ENCODE data around the gene KLHL8.

Gene KLHL8

DNA sequence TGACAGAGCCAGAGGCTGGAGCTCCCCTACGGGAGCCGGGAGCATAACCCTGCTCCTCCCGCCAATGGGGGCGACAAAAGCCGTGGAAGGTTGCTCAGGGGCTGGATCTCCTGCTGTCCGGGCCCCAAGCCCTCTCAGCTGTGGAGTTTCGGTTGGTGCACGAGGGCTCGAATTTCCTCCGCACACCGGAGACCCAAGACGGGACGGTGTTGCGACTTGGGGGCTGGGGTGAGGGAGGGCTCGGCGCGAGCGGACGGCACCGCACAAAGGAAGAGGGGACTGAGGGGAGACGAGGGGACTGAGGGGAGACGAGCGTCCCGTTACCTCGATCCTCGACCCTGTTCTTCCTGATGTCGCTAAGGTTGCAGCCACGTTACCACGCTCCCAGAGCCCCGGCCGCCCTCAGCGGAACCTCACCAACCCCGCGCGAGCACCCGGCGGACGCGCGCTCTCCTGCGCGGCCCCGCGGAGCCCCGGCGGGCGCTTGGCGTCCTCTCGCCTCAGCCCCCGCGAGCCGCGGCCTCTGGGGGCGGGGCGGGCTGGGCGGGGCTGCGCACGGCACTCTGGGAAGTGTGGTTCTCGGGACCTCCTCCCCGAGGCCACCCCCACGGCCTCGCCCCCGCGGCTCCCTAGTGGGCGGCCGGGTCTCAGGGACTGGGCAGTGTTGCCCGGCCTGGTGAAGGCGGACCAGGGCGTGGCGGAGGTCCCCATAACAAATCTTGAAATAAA, at the start of gene KLHL8:
Gene KLHL8, minus strand, starts transcription at position 525 of the 729 bp plus-strand sequence. CDS start 25,079 bp downstream, outside the sequence.
- DNase-seq (ENCODE audit: low read depth) = peak; percentile 77

DNA sequence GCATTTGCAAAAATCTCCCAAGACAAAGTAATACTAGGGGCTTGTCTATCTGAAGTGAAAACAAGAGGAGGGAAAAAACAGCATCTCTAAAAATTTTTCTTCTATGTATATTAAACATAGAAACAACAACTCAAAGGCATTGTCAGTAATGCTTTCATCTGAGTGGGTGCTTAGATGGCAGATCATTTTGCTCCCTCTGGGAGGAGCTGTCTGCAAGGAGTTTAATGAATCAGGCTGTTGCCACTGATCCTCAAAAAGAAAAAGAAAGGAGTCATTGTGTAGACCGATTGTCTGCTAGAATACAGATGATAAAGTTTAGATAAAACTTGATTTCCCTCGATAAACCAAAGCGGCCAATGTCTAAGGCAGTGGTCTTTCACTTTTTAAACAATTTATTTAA, 49.7 kb upstream of the KLHL8 start:
- no peak for DNase-seq (ENCODE audit: low read depth)

DNA sequence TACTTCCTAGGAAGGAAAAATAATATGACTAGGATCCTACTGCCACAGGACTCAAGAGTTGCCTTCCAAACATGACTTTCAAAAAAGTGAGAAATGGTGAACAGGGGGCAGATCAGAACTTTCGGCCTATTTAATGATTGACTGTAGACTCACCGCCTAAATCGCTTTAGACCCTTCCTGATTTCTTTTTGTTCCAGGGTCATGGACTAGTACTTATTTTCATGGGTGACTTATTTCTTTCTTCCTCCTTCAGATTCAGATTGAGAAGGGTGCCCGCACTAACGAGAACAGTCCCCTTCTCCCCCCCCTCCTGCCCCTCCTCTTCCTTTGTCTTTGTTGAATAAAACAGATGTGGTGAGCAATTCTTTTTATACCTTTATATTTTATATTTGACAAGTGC, 48.0 kb upstream of the KLHL8 start:
- no peak for DNase-seq (ENCODE audit: low read depth)

DNA sequence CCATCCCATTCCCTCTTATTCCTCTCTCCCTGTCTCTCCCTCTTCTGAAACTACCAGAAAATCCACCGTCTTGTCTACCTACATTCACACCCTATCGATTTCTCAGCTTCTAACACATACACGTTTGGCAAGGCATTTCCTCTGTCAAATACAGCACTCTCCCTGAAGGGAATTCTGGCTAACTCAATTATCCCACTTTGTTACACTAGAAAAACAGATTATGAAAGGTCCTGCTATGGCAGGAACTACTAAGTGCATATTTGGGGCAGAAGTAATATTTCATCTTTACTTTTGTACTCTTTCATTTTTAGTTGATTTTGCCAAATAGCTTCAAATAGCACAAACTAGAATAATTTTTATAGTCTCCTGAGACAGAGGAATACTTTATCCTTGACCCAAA, 46.6 kb upstream of the KLHL8 start:
- no peak for DNase-seq (ENCODE audit: low read depth)

- no peak for DNase-seq (ENCODE audit: low read depth)
Observed at GRCh38 chr4:87262886-87263285, 42.5 kb upstream of the KLHL8 start.

GRCh38 chr4:87260477-87260876, 40.1 kb upstream of the KLHL8 start:
- no peak for DNase-seq (ENCODE audit: low read depth)

DNA sequence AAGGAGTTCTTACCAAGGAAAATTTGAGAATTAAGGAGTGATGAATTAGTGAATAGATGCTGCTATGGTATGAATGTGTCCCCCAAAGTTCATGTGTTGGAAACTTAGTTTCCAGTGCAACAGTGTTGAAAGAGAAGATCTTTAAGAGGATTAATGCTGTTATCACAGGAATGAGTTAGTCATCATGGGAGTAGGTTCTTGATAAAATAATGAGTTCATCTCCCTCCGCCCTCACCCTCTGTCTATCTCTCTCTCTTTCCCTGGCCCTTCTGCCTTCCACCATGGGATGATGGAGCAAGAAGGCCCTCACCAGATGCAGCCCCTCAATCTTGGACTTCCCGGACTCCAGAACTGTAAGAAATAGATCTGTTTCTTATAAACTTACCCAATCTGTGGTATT, 38.3 kb upstream of the KLHL8 start:
- no peak for DNase-seq (ENCODE audit: low read depth)

DNA sequence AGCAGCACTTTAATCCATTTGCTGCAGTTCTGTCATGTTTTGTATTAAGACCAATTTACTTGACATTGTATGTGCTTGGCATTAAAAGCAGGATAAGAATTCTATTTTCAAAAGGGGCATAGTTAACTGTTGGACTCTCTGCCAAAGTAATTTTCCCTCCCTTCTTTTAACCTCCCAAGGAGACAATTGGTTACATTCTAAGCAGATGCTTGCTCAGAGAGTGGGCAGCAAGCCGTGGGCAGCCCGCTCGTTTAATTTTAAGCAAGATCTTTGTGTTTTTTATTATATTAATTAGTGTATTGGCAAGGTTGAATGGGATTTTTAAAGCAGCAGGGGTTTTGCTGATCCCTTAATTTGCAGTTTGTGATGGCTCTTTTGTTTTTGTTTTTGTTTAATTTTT, 37.1 kb upstream of the KLHL8 start:
- DNase-seq (ENCODE audit: low read depth) = no peak

GRCh38 chr4:87255755-87256154, 35.3 kb upstream of the KLHL8 start:
- no peak for DNase-seq (ENCODE audit: low read depth)

DNA sequence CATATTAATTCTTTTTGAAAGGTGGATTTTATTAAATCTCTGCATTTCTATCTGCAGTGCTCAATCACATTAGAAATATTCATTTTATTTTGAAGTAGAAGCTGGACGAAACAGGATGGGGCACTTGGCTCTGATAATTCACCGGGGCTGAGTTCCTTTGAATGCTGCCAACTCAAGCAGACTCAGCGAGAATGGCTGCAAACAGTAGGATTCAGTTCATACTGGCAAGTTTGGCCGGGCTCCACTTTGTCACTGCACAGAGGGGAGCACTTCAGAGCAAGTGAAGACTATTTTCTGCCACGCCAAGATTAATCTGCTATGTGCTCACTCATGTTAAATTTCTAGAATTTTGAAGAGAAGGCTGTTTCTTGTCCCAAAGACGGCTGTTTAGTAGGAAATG, 30.7 kb upstream of the KLHL8 start:
- DNase-seq (ENCODE audit: low read depth) = no peak

DNA sequence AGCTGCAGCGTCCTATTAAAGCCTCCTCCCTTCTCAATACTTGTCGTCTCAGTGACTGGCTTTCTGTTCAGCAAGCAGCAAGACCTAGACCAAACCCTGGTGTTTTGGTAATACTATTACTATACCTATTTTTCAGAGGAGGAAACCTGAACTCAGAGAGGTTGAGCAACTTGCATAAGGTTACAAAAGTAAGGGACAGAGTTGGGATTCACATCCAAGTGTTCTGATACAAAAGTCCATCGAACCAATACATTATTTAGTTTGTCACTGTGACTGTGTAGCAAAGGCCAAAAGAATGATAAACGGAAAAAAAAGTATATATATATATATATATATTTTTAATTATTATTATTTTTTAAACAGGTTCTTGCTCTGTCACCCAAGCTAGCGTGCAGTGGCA, 29.9 kb upstream of the KLHL8 start:
- DNase-seq (ENCODE audit: low read depth) = no peak

DNA sequence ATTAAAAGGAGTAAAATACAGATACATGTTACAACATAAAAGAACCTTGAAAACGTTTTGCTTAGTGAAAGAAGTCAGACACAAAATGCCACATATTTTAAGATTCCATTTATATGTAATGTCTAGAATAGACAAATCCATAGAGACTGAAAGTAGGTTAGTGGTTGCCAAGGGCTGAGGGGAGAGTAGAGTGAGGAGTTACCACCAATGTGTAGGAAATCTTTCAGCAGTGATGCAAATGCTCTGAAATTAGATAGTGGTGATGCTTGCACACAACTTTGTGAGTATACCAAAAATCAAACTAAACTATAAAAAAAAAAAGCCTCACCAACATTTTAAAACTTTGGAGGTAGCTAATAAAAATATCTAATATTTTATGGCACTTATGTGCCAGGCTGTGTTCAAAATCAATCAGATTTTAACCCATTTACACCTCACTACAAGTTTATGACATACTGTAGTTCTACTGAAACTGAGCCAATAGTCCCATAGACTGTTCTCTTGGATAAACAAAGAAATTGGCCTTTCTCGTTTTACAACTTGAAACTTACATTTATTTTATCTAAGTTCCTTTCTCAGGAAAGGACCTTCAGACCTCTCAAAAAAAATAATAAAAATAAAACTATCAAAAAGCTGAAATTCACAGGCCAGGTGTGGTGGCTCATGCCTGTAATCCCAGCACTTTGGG, 29.1 kb upstream of the KLHL8 start:
- no peak for DNase-seq (ENCODE audit: low read depth)

DNA sequence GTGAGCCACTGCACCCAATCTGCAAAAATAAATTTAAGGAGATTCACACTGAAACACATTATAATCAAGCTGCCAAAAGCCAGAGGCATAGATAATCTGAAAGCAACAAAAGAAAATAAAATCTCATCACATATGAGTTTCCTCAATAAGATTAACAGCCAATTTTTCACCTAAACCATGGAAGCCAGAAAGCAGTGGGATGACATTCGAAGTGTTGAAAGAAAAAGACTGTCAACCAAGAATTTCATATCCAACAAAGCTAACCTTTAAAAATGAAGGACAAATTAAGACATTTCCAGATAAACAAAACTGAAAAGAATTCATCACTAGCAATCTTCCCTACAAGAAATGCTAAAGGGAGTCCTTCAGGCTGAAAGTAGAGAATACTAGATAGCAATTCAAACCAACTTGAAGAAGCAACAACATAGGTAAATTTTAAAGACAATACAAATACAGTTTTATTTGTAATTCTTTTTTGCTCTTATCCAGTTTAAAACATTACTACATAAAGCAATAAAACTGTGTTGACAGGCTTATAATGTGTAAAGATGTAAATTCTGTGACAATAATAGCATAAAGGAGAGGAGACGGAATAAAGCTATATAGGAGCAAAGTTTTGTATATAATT, 23.1 kb upstream of the KLHL8 start:
- no peak for DNase-seq (ENCODE audit: low read depth)

GRCh38 chr4:87241336-87241735, 20.9 kb upstream of the KLHL8 start:
- DNase-seq (ENCODE audit: low read depth) = no peak

DNA sequence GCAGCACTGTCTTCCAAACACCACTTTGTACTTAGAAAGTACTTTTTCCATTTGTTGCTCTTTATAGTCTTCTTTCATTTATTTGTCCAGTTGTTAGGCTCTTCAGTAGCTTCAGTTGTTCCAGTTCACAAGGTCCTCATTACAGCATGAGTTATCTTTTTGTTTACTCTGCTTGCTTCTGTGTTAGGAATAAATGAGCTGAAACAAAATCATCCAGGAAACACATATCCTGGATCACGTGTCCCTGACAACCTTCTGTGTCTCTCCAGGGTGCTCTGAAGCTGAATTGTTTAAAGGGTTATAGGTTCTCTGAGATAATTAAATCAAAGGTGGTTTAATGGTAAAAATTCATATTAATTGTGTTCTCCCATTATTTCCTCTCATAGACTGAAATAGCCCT, 19.9 kb upstream of the KLHL8 start:
- DNase-seq (ENCODE audit: low read depth) = no peak

- DNase-seq (ENCODE audit: low read depth) = no peak
Observed at GRCh38 chr4:87239821-87240220, 19.4 kb upstream of the KLHL8 start.

DNA sequence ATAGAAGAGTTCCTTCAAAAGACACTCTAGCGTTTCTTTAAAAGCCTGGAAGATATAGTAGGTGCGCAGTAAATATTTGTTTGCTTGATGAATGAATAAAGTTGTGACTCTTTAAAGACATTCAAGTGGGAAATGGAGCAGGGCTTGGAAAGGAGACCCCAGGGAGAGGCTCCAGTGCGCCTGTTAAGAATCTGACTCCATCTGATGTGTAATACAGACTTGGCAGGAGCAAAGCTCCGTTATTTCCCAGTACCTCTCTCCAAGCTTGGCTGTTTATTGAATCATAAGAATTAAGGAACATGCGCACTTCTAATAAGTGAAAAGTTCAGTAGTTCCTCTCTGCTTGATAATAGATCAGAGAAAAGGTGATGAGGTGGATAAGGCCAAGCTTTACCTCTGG, 18.8 kb upstream of the KLHL8 start:
- no peak for DNase-seq (ENCODE audit: low read depth)

- DNase-seq (ENCODE audit: low read depth) = no peak
Observed at GRCh38 chr4:87236861-87237260, 16.4 kb upstream of the KLHL8 start.

GRCh38 chr4:87235020-87235671, 14.7 kb upstream of the KLHL8 start:
- no peak for DNase-seq (ENCODE audit: low read depth)

GRCh38 chr4:87232216-87232615, 11.8 kb upstream of the KLHL8 start:
- DNase-seq (ENCODE audit: low read depth) = no peak

DNA sequence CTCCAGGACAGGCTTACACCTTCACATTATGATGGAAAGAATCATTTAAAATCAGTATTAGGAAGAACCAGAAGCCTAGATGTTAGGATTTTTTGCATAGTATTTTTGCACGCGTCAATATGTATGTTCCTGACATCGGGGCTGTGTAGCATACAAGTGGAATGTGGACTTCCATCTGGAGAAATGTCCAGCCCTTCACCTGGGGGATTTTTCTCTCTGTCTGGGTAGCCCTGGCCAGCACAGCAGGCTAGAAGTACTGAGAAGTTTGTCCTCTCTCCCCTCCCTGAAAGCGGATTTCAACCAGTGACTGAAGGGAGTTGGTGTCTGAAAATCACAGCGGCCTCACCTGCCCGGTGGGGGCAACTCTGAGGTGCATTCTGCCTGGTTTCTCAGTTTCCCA, 10.4 kb upstream of the KLHL8 start:
- no peak for DNase-seq (ENCODE audit: low read depth)

DNA sequence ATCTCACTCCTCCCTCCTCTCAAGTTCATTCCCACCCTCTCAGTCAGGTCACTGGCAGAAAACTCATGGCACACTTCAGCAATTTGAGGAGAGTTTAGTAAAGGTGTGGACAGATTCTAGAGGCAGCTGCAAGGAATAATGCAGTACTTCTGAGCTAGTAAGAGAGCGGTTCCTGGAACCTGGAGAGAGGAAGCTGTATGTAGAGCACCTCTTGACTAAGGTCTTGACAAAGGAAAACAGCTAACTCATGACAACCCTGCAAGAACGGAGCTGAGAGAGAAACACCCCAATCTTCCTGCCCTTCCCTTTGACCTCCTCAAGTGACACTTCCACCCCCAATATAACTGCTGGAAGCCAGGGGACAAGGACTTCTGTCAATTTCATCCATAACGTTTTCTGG, 9.6 kb upstream of the KLHL8 start:
- no peak for DNase-seq (ENCODE audit: low read depth)
